T-helper 2 cell (primary cell): ENCODE data around the gene PRRX2.

ENCODE experiments used
- DNase-seq, 5 experiments: peaks; one replicate each; pipeline versions ENCODE4 v3.0.0 to v3.0.0-alpha.2; 2012 to 2022

PRRX2 gene

GRCh38 chr9:129637102-129637501 lies 28.3 kb upstream of the PRRX2 start:
- DNase-seq = no peak

GRCh38 chr9:129637673-129638439 lies 27.6 kb upstream of the PRRX2 start:
- no peak for DNase-seq

- no peak for DNase-seq
These were observed 26.3 kb upstream of the PRRX2 start for GRCh38 chr9:129639034-129639630.

GRCh38 chr9:129639756-129640085 lies 25.7 kb upstream of the PRRX2 start:
- DNase-seq = no peak

GRCh38 chr9:129640086-129640870 lies 25.2 kb upstream of the PRRX2 start:
- DNase-seq = no peak

GRCh38 chr9:129640871-129641749 lies 24.3 kb upstream of the PRRX2 start:
- DNase-seq = no peak

- peak; percentile 84 to 95 (median 90) for DNase-seq
These were observed 23.5 kb upstream of the PRRX2 start, which contains the start of gene ASB6 for GRCh38 chr9:129641750-129642585. ASB6 (minus strand) TSS chr9:129642151; CDS start chr9:129641999, 152 bp downstream.

- DNase-seq = no peak
These were observed 21.7 kb upstream of the PRRX2 start for GRCh38 chr9:129643706-129644105.

GRCh38 chr9:129644365-129644764 lies 21.1 kb upstream of the PRRX2 start:
- no peak for DNase-seq

- DNase-seq = no peak
These were observed 20.5 kb upstream of the PRRX2 start for GRCh38 chr9:129644902-129645301.

- DNase-seq = no peak
These were observed 19.2 kb upstream of the PRRX2 start for GRCh38 chr9:129646252-129646651.

GRCh38 chr9:129646654-129647053 lies 18.8 kb upstream of the PRRX2 start:
- no peak for DNase-seq

GRCh38 chr9:129647635-129648034 lies 17.8 kb upstream of the PRRX2 start:
- DNase-seq = no peak

- DNase-seq = no peak
These were observed 17.2 kb upstream of the PRRX2 start for GRCh38 chr9:129648092-129648763.

GRCh38 chr9:129648764-129649115 lies 16.7 kb upstream of the PRRX2 start:
- no peak for DNase-seq

- no peak for DNase-seq
These were observed 15.4 kb upstream of the PRRX2 start for GRCh38 chr9:129649726-129650679.

GRCh38 chr9:129650680-129651235 lies 14.7 kb upstream of the PRRX2 start:
- DNase-seq = no peak

GRCh38 chr9:129653823-129654553 lies 11.5 kb upstream of the PRRX2 start:
- DNase-seq = no peak

- no peak for DNase-seq
These were observed 10.8 kb upstream of the PRRX2 start for GRCh38 chr9:129654554-129655040.
